Right lobe of liver (tissue), 6 donors: ENCODE results near the gene HOOK2. TPM values are rescaled to one million over a fixed set of nuclear protein-coding genes. Genes with fewer than 3 reads are reported as not detected.

ENCODE experiments used
- ATAC-seq, 4 donors: fragments of 200-7000 bp; cut with Tn5 transposase; one replicate each; pipeline ENCODE4 v1.9.1; 2020; ENCODE audit warnings: mild to moderate bottlenecking in 4 of 4, moderate library complexity in 4 of 4
- DNase-seq, 3 donors: peaks; one replicate each; pipeline ENCODE4 v3.0.0-alpha.2; 2020
- H3K27ac ChIP-seq, 3 donors: fragments of 200-600 bp; one replicate each; pipeline ENCODE4 v1.8.0; 2022
- H3K27me3 ChIP-seq, 2 donors: fragments of 200-600 bp; one replicate each; pipeline ENCODE4 v1.8.0; 2022
- H3K36me3 ChIP-seq, 4 donors: fragments of 200-600 bp; sonication (generic) in 1 of 4; one replicate each; pipeline versions ENCODE4 v1.5.1 to v1.8.0; 2017 to 2022; ENCODE audit warnings: control low read depth in 1 of 4
- H3K4me1 ChIP-seq, 4 donors: fragments of 200-600 bp; sonication (generic) in 1 of 4; one replicate each; pipeline versions ENCODE4 v1.5.1 to v1.8.0; 2017 to 2022; ENCODE audit warnings: control low read depth in 1 of 4
- H3K4me3 ChIP-seq, 3 donors: fragments of 200-600 bp; one replicate each; pipeline ENCODE4 v1.8.0; 2022
- H3K9me3 ChIP-seq, 4 donors: fragments of 200-600 bp; sonication (generic) in 1 of 4; one replicate each; pipeline versions ENCODE4 v1.5.1 to v1.8.0; 2017 to 2022; ENCODE audit warnings: control low read depth in 1 of 4
- CTCF ChIP-seq, 4 donors: fragments of 200-600 bp in 3 of 4; fragments of 450-650 bp in 1 of 4; IDR thresholded peaks; one replicate each; pipeline versions ENCODE4 v1.5.1 to v1.8.0; 2016 to 2022; ENCODE audit warnings: antibody characterized with exemption in 4 of 4, mild to moderate bottlenecking in 2 of 4
- POLR2A ChIP-seq: fragments of 450-650 bp; IDR thresholded peaks from one replicate; pipeline ENCODE4 v1.6.1; 2017; ENCODE audit warnings: antibody characterized with exemption, mild to moderate bottlenecking
- WGBS: methylation state at CpG from one replicate; pipeline ENCODE4 v1.1.6; 2018; ENCODE audit warnings: low coverage, low lambda C conversion rate; ENCODE audit not compliant: insufficient coverage; ENCODE audit errors: missing lambda C conversion rate; 5-methylcytosine and 5-hydroxymethylcytosine counted together
- intact Hi-C, 2 donors: fragments of 100-400 bp; cut with DNase I; formaldehyde crosslinking; loops; one replicate each; pipeline versions ENCODE4 v1.11.2 to v1.14.1; 2022
- total RNA-seq, 6 experiments: library from RNA; depleted of rRNA in 2 of 6; stranded (reverse); fragments of >200 nt in 2 of 6; fragmentation: NEBNext Ultra II Directional in 3 of 6; extraction: Animal tissue kit (Norgen Biotek cat#: 25700) in 3 of 6; gene quantifications; one replicate each; pipeline versions ENCODE4 v1.1.0 to v1.2.4, GENCODE V29; 2016 to 2023
- donor health status: DM: no; HTN: yes; CAD: no.
- donor health status: DM: no; HTN: no; CAD: no.
- donor health status: DM: no; HTN: no; CAD: no.
- donor health status: DM: no; HTN: yes; CAD: no.
- donor health status: DM: no; HTN: yes; CAD: no.

HOOK2 gene
- total RNA-seq, 6 experiments from 2014 or later: 16.6 to 34.5 (median 17.6) TPM

GRCh38 chr19:12778017-12778904, 2.9 kb upstream of the HOOK2 start:
- WGBS: 3% methylated on average over 28 of the region's 44 CpGs
- Histone ChIP-seq H3K27ac (peak overlapping the region; percentile 72 to 94 (median 79)), H3K27me3 (no peaks in the 10 kb centered on the region), H3K4me3 (peak overlapping the region; percentile 56 to 69 (median 60)), H3K9me3 (no peaks in the 10 kb centered on the region), H3K4me1 (peaks cover 0 to 20% (median 7%) of the 10 kb centered on the region in 4 donors), H3K36me3 (no peaks in the 10 kb centered on the region)
- intact Hi-C loops: loop anchor here in 1 of 2 donors (10.0 kb wide), 1 partner anchor 53 kb away; the partner anchor contains the start of gene TNPO2
- peak; percentile 74 for TF ChIP-seq POLR2A
- TF ChIP-seq CTCF (IDR thresholded peaks at IDR 0.05): peak in 1 of 4 donors; percentile 2
- DNase-seq (peak; percentile 79 to 84 (median 82)), ATAC-seq (peak; percentile 25 to 52 (median 44))

GRCh38 chr19:12777217-12778016, 2.1 kb upstream of the HOOK2 start:
- TF ChIP-seq CTCF (IDR thresholded peaks at IDR 0.05) (peak; percentile 96 to 98 (median 96)), POLR2A (no peak)
- intact Hi-C loops: loop anchor here in 1 of 2 donors (10.0 kb wide), 1 partner anchor 53 kb away; the partner anchor contains the start of gene TNPO2
- H3K27ac ChIP-seq: peak overlapping the region; percentile 72 to 94 (median 79)
- WGBS: 7% methylated on average over 41 of the region's 43 CpGs
- DNase-seq: peak; percentile 82 to 86 (median 85)
- peak overlapping the region; percentile 56 to 69 (median 60) for H3K4me3 ChIP-seq
- no peaks in the 10 kb centered on the region for H3K36me3 ChIP-seq
- peaks cover 0 to 15% (median 3%) of the 10 kb centered on the region in 4 donors for H3K4me1 ChIP-seq
- no peaks in the 10 kb centered on the region for H3K9me3 ChIP-seq
- H3K27me3 ChIP-seq: no peaks in the 10 kb centered on the region
- peak; percentile 54 to 63 (median 60) for ATAC-seq

- Histone ChIP-seq H3K4me3 (no peak overlapping the region), H3K27me3 (no peaks in the 10 kb centered on the region), H3K9me3 (no peaks in the 10 kb centered on the region), H3K4me1 (peaks cover 0 to under 1% (median under 1%) of the 10 kb centered on the region in 4 donors), H3K36me3 (no peaks in the 10 kb centered on the region), H3K27ac (no peak overlapping the region)
- DNase-seq: no peak
- 75% methylated on average over 2 of the region's 2 CpGs for WGBS
- TF ChIP-seq POLR2A (no peak), CTCF (IDR thresholded peaks at IDR 0.05) (peak in 2 of 4 donors; percentile 23 to 24)
- intact Hi-C loops: loop anchor here in 1 of 2 donors (10.0 kb wide), 1 partner anchor 49 kb away; the partner anchor contains the start of gene TNPO2
- no peak for ATAC-seq
Observed at GRCh38 chr19:12773571-12773970, 1.8 kb downstream of the HOOK2 start.

DNA sequence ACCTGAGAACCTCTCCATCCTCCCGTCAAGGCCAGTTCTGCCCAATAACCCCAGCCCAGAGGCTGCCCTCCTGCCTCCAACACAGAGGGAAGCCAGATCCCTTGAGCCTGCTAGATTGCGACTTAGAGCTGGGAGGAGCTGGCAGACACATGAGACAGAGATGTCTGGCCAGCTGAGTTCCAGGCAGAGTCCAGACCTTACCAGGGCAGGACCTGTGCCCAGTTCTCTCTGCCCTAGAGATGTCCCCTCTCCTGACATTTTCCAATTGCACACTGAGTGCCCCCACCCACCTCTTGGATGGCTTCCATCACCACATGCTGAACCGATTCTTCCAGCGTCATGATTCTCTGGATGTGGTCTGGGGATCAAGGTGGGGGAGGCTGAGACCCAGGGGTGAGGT, 3.0 kb downstream of the HOOK2 start:
- Histone ChIP-seq H3K9me3 (no peaks in the 10 kb centered on the region), H3K27me3 (no peaks in the 10 kb centered on the region), H3K4me3 (no peak overlapping the region), H3K4me1 (no peaks in the 10 kb centered on the region), H3K36me3 (no peaks in the 10 kb centered on the region), H3K27ac (no peak overlapping the region)
- intact Hi-C loops: loop anchor here in 1 of 2 donors (10.0 kb wide), 1 partner anchor 48 kb away; the partner anchor contains the start of gene TNPO2
- TF ChIP-seq POLR2A (no peak), CTCF (IDR thresholded peaks at IDR 0.05) (no peak)
- DNase-seq (no peak), ATAC-seq (no peak)
- WGBS: 57% methylated on average over 4 of the region's 4 CpGs
